Measurements from ENCODE around the gene RGPD4.
"Not testable (repeated sequence)": the region's sequence is repeated elsewhere in the genome, so short reads cannot be mapped to it uniquely, and the experiment has no call there.

Gene RGPD4

GRCh38 chr2:107826749-107827148 lies at the start of gene RGPD4:
TSS of gene RGPD4 (plus strand) at chr2:107826892. CDS start at chr2:107827014, 122 bp downstream.
- not testable (repeated sequence) for TF ChIP-seq CTCF (IDR thresholded peaks at IDR 0.05)

GRCh38 chr2:107777974-107778373 lies 48.7 kb upstream of the RGPD4 start:
- no peak for TF ChIP-seq CTCF (IDR thresholded peaks at IDR 0.05)

- no peak for TF ChIP-seq CTCF (IDR thresholded peaks at IDR 0.05)
Observed at GRCh38 chr2:107785756-107786155, 40.9 kb upstream of the RGPD4 start.

GRCh38 chr2:107790837-107791236 lies 35.9 kb upstream of the RGPD4 start:
- TF ChIP-seq CTCF (IDR thresholded peaks at IDR 0.05) = no peak

GRCh38 chr2:107801498-107801897 lies 25.2 kb upstream of the RGPD4 start:
- no peak for TF ChIP-seq CTCF (IDR thresholded peaks at IDR 0.05)

- TF ChIP-seq CTCF (IDR thresholded peaks at IDR 0.05) = no peak
Observed at GRCh38 chr2:107804608-107805498, 21.8 kb upstream of the RGPD4 start.

GRCh38 chr2:107806901-107807300 lies 19.8 kb upstream of the RGPD4 start:
- TF ChIP-seq CTCF (IDR thresholded peaks at IDR 0.05) = no peak

Data from LNCAP (cell line).